ENCODE measurements around the gene LRRN1. TPM values are rescaled to one million over a fixed set of nuclear protein-coding genes. Genes with fewer than 3 reads are reported as not detected.
"Not testable (repeated sequence)": the region's sequence is repeated elsewhere in the genome, so short reads cannot be mapped to it uniquely, and the experiment has no call there.

The LRRN1 gene
- total RNA-seq, 1 donor from 2014 or later: not detected

DNA sequence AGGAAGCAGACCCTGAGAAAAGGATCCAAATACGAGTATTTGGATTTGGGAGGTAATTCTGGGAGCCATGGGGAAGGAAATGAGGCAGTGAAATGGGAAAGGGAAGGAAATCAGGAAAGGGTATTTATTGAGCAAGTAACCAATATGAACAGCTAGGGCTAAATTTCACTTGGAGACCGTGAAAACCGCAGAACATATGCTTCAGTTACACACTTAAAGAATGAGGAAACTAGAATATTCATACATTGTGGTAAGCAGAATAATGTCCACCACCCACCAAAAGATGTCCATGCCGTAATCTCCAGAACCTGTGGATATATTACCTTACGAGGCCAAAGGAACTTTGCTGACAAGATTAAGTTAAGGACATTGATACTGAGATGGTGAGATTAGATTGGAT is 63.3 kb downstream of the LRRN1 start:
- H3K27ac Mint-ChIP-seq: no peak overlapping the region

DNA sequence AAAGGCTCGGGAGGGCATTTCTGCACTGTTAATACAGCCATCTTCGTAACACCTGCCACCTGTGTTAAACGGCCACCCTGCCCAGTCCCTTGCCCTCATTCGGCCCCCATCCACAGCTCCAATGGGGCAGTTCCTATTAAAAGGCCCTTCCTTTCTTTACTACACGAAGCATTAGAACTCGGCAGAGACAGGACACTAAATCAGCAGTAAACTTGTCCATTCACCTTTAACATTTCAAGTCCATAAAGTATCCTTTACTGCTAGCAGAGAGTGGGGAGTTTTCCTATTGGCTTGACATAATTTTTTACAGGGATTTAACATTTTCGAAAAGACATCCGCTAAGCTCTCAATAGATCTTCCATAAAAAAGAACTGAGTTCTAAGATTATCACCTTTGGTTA is 76.3 kb downstream of the LRRN1 start:
- H3K27ac Mint-ChIP-seq: no peak overlapping the region
- no peaks in the 10 kb centered on the region for H3K36me3 Mint-ChIP-seq (ENCODE audit: low read depth)
- no peak for DNase-seq (ENCODE audit: low spot score)
- no peaks in the 10 kb centered on the region for H3K27me3 Mint-ChIP-seq (ENCODE audit: low read depth)
- intact Hi-C loops (cut with micrococcal nuclease): no loop called here
- H3K9me3 Mint-ChIP-seq: no peaks in the 10 kb centered on the region
- H3K4me3 Mint-ChIP-seq (ENCODE audit: low read depth): no peak overlapping the region
- no peaks in the 10 kb centered on the region for H3K4me1 Mint-ChIP-seq (ENCODE audit: low read depth)

More for the DNA sequence above, 63.3 kb downstream of the LRRN1 start:
- no peaks in the 10 kb centered on the region for H3K36me3 Mint-ChIP-seq (ENCODE audit: low read depth)
- H3K4me1 Mint-ChIP-seq (ENCODE audit: low read depth): no peaks in the 10 kb centered on the region
- no peak overlapping the region for H3K4me3 Mint-ChIP-seq (ENCODE audit: low read depth)
- no peaks in the 10 kb centered on the region for H3K27me3 Mint-ChIP-seq (ENCODE audit: low read depth)
- H3K9me3 Mint-ChIP-seq: no peaks in the 10 kb centered on the region
- intact Hi-C loops (cut with micrococcal nuclease): no loop called here
- no peak for DNase-seq (ENCODE audit: low spot score)

DNA sequence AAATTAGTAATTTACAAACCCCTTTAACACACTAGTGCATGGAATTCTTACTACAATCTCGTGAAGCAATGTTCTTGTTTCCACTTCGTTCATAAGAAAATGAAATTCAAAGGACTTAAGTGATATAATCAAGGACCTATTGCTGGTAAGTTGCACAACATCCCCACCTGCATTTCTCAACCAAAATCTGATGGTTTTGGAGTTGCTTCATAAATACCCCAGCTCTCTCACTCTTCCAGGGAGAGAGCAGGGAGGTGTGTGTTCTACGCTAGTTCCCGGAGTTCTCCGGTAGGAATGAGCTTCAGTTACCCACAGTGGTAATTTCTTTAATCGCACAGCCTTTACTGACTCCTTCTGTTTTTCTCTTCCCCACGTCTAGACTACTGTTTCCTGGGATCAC is 81.8 kb downstream of the LRRN1 start:
- Mint-ChIP-seq H3K4me3 (ENCODE audit: low read depth) (no peak overlapping the region), H3K9me3 (no peaks in the 10 kb centered on the region), H3K27ac (no peak overlapping the region), H3K4me1 (ENCODE audit: low read depth) (no peaks in the 10 kb centered on the region), H3K27me3 (ENCODE audit: low read depth) (no peaks in the 10 kb centered on the region), H3K36me3 (ENCODE audit: low read depth) (no peaks in the 10 kb centered on the region)
- no peak for DNase-seq (ENCODE audit: low spot score)
- intact Hi-C loops (cut with micrococcal nuclease): no loop called here

DNA sequence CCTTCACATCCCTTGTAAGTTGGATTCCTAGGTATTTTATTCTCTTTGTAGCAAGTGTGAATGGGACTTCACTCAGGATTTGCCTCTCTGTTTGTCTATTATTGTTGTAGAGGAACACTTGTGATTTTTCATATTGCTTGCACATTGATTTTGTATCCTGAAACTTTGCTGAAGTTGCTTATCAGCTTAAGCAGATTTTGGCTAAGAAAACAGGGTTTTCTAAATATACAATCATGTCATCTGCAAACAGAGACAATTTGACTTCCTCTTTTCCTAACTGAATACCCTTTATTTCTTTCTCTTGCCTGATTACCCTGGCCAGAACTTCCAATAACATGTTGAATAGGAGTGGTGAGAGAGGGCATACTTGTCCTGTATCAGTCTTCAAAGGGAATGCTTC is 88.1 kb downstream of the LRRN1 start:
- H3K4me1 Mint-ChIP-seq (ENCODE audit: low read depth); H3K36me3 Mint-ChIP-seq (ENCODE audit: low read depth); DNase-seq (ENCODE audit: low spot score); H3K4me3 Mint-ChIP-seq (ENCODE audit: low read depth); H3K27me3 Mint-ChIP-seq (ENCODE audit: low read depth); H3K27ac Mint-ChIP-seq; H3K9me3 Mint-ChIP-seq; intact Hi-C loops (cut with micrococcal nuclease): not testable (repeated sequence)

DNA sequence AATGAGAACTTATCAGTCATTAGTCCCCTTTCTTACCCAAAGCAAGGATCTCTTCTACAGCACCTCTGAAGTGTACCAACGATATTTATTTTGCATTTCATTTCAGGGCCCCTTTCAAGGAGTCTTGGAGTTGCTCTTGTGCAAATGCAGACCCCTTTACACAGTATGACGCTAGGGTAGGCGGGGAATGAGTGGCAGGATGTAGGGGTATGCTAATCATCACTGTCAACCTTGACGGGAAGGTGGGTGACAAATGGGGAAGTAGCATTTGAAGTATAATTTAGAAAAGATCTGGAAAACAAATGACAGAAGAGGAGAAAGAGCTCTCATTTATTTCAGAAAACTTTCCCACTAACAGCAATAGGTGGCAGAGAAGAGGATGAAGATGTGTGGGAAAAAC is 94.4 kb downstream of the LRRN1 start:
- no peak for DNase-seq (ENCODE audit: low spot score)
- H3K27ac Mint-ChIP-seq: no peak overlapping the region
- H3K9me3 Mint-ChIP-seq: peaks cover 8% of the 10 kb centered on the region
- H3K36me3 Mint-ChIP-seq (ENCODE audit: low read depth): no peaks in the 10 kb centered on the region
- no peaks in the 10 kb centered on the region for H3K4me1 Mint-ChIP-seq (ENCODE audit: low read depth)
- no peaks in the 10 kb centered on the region for H3K27me3 Mint-ChIP-seq (ENCODE audit: low read depth)
- no peak overlapping the region for H3K4me3 Mint-ChIP-seq (ENCODE audit: low read depth)
- intact Hi-C loops (cut with micrococcal nuclease): no loop called here
